HepG2 (cell line): ENCODE measurements around the gene LLGL1. TPM values are rescaled to one million over a fixed set of nuclear protein-coding genes. Genes with fewer than 3 reads are reported as not detected.

Experiments used
- ARID2 ChIP-seq: sonication (generic); formaldehyde crosslinking; IDR thresholded peaks from 2 replicates; pipeline ENCODE4 v1.8.1; 2022; ENCODE audit warnings: mild to moderate bottlenecking, missing genetic modification reagents, borderline replicate concordance
- ARNT2 ChIP-seq: sonication (generic); formaldehyde crosslinking; IDR thresholded peaks from 2 replicates; pipeline ENCODE4 v1.8.0; 2022; ENCODE audit warnings: mild to moderate bottlenecking, low read depth, missing genetic modification reagents, moderate library complexity
- NCOA1 ChIP-seq: sonication (generic); formaldehyde crosslinking; IDR thresholded peaks from 2 replicates; pipeline ENCODE4 v1.9.0; 2021; ENCODE audit warnings: missing genetic modification reagents
- PAWR ChIP-seq: sonication (generic); formaldehyde crosslinking; IDR thresholded peaks from 2 replicates; pipeline ENCODE4 v1.4.0; 2020; ENCODE audit warnings: missing genetic modification reagents, mild to moderate bottlenecking, borderline replicate concordance
- RBM22 ChIP-seq: fragments of 200-400 bp; formaldehyde crosslinking; optimal IDR thresholded peaks from 2 replicates; pipeline ENCODE3; 2017; ENCODE audit warnings: mild to moderate bottlenecking, low read length, moderate library complexity
- RXRA ChIP-seq: sonication (generic); formaldehyde crosslinking; IDR thresholded peaks from 2 replicates; pipeline ENCODE4 v1.5.1; 2020; ENCODE audit warnings: missing genetic modification reagents
- TCF12 ChIP-seq, 2 experiments: fragments of 450-650 bp in 1 of 2; sonication (generic) in 1 of 2; formaldehyde crosslinking in 1 of 2; IDR thresholded peaks; 2 replicates each; pipeline versions ENCODE4 v1.6.1 to v1.8.0; 2017 to 2022; ENCODE audit warnings: antibody characterized with exemption in 1 of 2, mild to moderate bottlenecking in 1 of 2, missing genetic modification reagents in 1 of 2, moderate library complexity in 1 of 2
- ZFP36L1 ChIP-seq: sonication (generic); formaldehyde crosslinking; IDR thresholded peaks from 2 replicates; pipeline ENCODE4 v1.8.0; 2022; ENCODE audit warnings: mild to moderate bottlenecking, missing genetic modification reagents, moderate library complexity
- ZFP90 ChIP-seq: sonication (generic); formaldehyde crosslinking; IDR thresholded peaks from 2 replicates; pipeline ENCODE4 v1.8.0; 2022; ENCODE audit warnings: missing genetic modification reagents, mild to moderate bottlenecking, inconsistent platforms, borderline replicate concordance
- ZNF260 ChIP-seq: sonication (generic); formaldehyde crosslinking; IDR thresholded peaks from 2 replicates; pipeline ENCODE4 v1.4.0; 2020; ENCODE audit warnings: missing genetic modification reagents, low read depth, mild to moderate bottlenecking, borderline replicate concordance
- ZNF431 ChIP-seq: sonication (generic); formaldehyde crosslinking; IDR thresholded peaks from 2 replicates; pipeline ENCODE4 v1.9.0; 2022; ENCODE audit warnings: missing genetic modification reagents, low read depth, mild to moderate bottlenecking, borderline replicate concordance
- ZNF446 ChIP-seq: sonication (generic); formaldehyde crosslinking; IDR thresholded peaks from 2 replicates; pipeline ENCODE4 v1.5.0; 2020; ENCODE audit warnings: mild to moderate bottlenecking, missing genetic modification reagents
- ZNF496 ChIP-seq: sonication (generic); formaldehyde crosslinking; IDR thresholded peaks from 2 replicates; pipeline ENCODE4 v1.8.1; 2023; ENCODE audit warnings: mild to moderate bottlenecking, moderate library complexity, missing genetic modification reagents; ENCODE audit not compliant: insufficient replicate concordance
- ZNF501 ChIP-seq: sonication (generic); formaldehyde crosslinking; IDR thresholded peaks from 2 replicates; pipeline ENCODE4 v1.5.1; 2020; ENCODE audit warnings: mild to moderate bottlenecking, moderate library complexity, missing genetic modification reagents
- ZNF670 ChIP-seq: sonication (generic); formaldehyde crosslinking; IDR thresholded peaks from 2 replicates; pipeline ENCODE4 v1.8.0; 2022; ENCODE audit warnings: mild to moderate bottlenecking, missing genetic modification reagents, borderline replicate concordance
- polyA plus RNA-seq, 8 experiments: library from polyadenylated mRNA; depleted of rRNA in 3 of 8; stranded (reverse) in 7 of 8; unstranded in 1 of 8; fragments of >200 nt; fragmentation: Illumina TruSeq in 4 of 8; extraction: Trizol in 4 of 8; gene quantifications; 2 replicates each; pipeline versions ENCODE4 v1.2.1 to v1.2.3, GENCODE V29; 2011 to 2016; ENCODE audit warnings: low read depth in 4 of 8, missing spikeins in 1 of 8, mixed read lengths in 1 of 8; ENCODE audit not compliant: insufficient read depth in 1 of 8
- total RNA-seq, 5 experiments: library from RNA; depleted of rRNA; stranded (reverse); fragments of >200 nt; fragmentation: Illumina TruSeq; extraction: Trizol; gene quantifications; 2 replicates each; pipeline ENCODE4 v1.2.3, GENCODE V29; 2016; ENCODE audit warnings: low read depth in 1 of 5
- TF ChIP-seq, protein P1 (sequence below): sonication (generic); formaldehyde crosslinking; IDR thresholded peaks from 2 replicates; pipeline ENCODE4 v1.4.0; 2020; ENCODE audit warnings: mild to moderate bottlenecking, missing genetic modification reagents
- TF ChIP-seq, protein P2 (sequence below): IDR thresholded peaks from 2 replicates; pipeline ENCODE4 v1.6.1; 2016
- TF ChIP-seq, protein P3 (sequence below): IDR thresholded peaks from 2 replicates; pipeline ENCODE4 v1.6.1; 2016; ENCODE audit warnings: missing genetic modification reagents, missing compliant biosample characterization
- TF ChIP-seq, protein P4 (sequence below): sonication (generic); formaldehyde crosslinking; IDR thresholded peaks from 2 replicates; pipeline ENCODE4 v1.8.1; 2023; ENCODE audit warnings: mild to moderate bottlenecking, moderate library complexity, missing genetic modification reagents
- TF ChIP-seq, protein P5 (sequence below): sonication (generic); formaldehyde crosslinking; IDR thresholded peaks from 2 replicates; pipeline ENCODE4 v1.4.0; 2020; ENCODE audit warnings: missing genetic modification reagents

Gene LLGL1
- total and polyA plus RNA-seq, 2 of the 13 experiments (the other 11 are each of a cell fraction or from before 2014, with no cell fraction given): 15.0 to 15.3 TPM

DNA sequence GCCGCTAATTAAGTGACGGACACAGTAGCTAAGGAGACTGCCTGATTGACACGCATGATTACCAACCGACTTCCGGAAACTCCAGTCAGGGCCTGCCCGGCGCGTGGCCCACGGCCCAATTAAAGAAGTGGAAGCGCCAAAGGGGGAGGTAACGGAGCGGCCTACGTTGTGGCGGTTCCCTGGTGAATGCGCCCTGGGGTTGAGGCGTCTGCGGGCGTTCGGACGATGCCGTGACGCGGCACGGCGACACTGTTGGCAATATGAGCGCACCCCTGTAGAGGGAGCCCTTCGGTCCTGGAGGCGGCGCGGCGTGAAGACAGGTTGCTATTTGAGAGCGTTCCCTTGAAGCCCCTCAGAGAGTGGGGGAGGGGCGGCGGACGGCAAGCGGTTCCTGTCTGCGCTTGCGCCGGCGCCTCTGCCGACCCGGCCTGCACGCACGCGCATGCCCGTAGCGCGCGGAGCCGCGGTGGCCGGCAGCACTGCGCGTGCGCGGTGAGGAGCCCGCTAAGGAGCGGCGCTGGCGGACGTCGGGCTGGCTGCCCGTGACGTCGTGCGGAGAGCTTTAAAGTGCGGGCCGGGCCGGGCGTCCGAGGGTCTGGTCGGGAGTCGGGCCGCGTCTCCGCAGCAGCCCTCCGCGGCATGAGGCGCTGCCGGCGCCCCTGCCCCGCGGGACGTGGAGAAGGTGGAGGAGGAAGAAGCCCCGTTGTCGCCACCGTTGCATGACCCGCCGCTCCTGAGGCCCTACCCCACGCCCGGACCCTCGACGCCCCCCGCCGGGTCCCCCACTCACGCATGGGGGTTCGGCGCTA is 41.9 kb upstream of the LLGL1 start, which contains the start of gene ALKBH5 (continued):
- TF ChIP-seq, protein P1, sequence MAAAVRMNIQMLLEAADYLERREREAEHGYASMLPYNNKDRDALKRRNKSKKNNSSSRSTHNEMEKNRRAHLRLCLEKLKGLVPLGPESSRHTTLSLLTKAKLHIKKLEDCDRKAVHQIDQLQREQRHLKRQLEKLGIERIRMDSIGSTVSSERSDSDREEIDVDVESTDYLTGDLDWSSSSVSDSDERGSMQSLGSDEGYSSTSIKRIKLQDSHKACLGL (CRISPR knock-in tag): peak; percentile 61; the same call in 1 of the 2 replicates
- TF ChIP-seq ARNT2 (peak; percentile 66), PAWR (no peak), ZNF496 (CRISPR knock-in tag) (no peak), ZFP90 (CRISPR knock-in tag) (peak; percentile 70; the same call in 1 of the 2 replicates), RBM22 (peak; percentile 70), NCOA1 (CRISPR knock-in tag) (peak; percentile 7; the same call in 1 of the 2 replicates), ZNF260 (CRISPR knock-in tag) (no peak), ZFP36L1 (CRISPR knock-in tag) (no peak; the same call in 1 of the 2 replicates), ZNF431 (CRISPR knock-in tag) (peak; percentile 32; the same call in 1 of the 2 replicates), ZNF670 (CRISPR knock-in tag) (0 out of 2 replicates have a peak, but pooled peaks have one; percentile 53), ARID2 (peak; percentile 44; the same call in 1 of the 2 replicates), ZNF446 (peak; percentile 89; the same call in 1 of the 2 replicates), TCF12 (IDR thresholded peaks at IDR 0.05) (no peak), TCF12 (CRISPR knock-in tag; IDR thresholded peaks at IDR 0.05) (no peak), RXRA (CRISPR knock-in tag) (0 out of 2 replicates have a peak, but pooled peaks have one; percentile 13), ZNF501 (CRISPR knock-in tag) (no peak; the same call in none of the 2 replicates)
- TF ChIP-seq, protein P2, sequence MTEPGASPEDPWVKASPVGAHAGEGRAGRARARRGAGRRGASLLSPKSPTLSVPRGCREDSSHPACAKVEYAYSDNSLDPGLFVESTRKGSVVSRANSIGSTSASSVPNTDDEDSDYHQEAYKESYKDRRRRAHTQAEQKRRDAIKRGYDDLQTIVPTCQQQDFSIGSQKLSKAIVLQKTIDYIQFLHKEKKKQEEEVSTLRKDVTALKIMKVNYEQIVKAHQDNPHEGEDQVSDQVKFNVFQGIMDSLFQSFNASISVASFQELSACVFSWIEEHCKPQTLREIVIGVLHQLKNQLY: 0 out of 2 replicates have a peak, but pooled peaks have one; percentile 10
- TF ChIP-seq, protein P3, sequence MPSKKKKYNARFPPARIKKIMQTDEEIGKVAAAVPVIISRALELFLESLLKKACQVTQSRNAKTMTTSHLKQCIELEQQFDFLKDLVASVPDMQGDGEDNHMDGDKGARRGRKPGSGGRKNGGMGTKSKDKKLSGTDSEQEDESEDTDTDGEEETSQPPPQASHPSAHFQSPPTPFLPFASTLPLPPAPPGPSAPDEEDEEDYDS (CRISPR knock-in tag): peak; percentile 90
- TF ChIP-seq, protein P4, sequence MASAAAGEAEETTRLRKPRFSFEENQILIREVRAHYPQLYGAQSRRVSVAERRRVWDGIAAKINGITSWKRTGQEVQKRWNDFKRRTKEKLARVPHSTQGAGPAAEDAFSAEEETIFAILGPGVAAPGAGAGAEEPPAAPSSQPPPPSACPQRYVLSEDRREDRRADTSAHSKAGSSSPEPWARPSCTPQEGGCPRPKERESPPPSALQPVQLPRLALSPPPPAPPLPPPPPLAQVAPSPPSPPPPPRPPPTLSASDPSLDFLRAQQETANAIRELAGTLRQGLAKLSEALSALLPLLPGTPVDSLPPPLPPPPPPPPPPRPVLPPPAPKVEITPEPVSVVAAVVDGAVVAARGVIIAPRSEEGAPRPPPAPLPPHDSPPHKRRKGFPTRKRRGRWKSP (CRISPR knock-in tag): peak; percentile 92
- TF ChIP-seq, protein P5, sequence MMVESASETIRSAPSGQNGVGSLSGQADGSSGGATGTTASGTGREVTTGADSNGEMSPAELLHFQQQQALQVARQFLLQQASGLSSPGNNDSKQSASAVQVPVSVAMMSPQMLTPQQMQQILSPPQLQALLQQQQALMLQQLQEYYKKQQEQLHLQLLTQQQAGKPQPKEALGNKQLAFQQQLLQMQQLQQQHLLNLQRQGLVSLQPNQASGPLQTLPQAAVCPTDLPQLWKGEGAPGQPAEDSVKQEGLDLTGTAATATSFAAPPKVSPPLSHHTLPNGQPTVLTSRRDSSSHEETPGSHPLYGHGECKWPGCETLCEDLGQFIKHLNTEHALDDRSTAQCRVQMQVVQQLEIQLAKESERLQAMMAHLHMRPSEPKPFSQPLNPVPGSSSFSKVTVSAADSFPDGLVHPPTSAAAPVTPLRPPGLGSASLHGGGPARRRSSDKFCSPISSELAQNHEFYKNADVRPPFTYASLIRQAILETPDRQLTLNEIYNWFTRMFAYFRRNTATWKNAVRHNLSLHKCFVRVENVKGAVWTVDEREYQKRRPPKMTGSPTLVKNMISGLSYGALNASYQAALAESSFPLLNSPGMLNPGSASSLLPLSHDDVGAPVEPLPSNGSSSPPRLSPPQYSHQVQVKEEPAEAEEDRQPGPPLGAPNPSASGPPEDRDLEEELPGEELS (CRISPR knock-in tag): 0 out of 2 replicates have a peak, but pooled peaks have one; percentile 25
